Hematopoietic multipotent progenitor cell treated with erythropoietin and hydrocortisone succinate and interleukin-3 and kit ligand, for 15 days (in vitro differentiated cells): ENCODE measurements around the gene DOCK3.
"Not testable (repeated sequence)": the region's sequence is repeated elsewhere in the genome, so short reads cannot be mapped to it uniquely, and the experiment has no call there.

Experiments used
- DNase-seq: peaks from one replicate; pipeline ENCODE4 v3.0.0-alpha.2; 2015; ENCODE audit warnings: low spot score

Gene DOCK3

GRCh38 chr3:50982540-50983325, 308.0 kb downstream of the DOCK3 start:
- DNase-seq: no peak

DNA sequence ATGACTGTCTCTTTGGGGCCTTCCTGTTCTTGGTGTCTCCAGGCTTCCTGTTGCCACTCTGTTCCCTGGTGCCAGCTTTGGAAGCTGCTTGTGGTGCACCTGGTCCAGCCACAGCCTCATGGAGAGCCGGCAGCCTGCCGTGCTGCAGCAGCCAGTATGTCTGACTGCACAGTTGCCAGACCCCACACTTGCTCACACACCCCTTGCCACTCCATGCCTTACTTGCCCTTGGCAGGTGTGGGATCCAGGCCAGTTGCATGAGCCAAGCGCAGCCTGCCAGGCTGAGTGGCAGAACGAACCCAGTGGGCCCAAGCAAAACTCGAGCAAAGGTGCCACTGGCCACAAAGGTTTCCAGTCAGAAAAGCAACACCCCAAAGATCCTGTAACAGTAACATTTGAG, 309.2 kb downstream of the DOCK3 start:
- no peak for DNase-seq

GRCh38 chr3:50985893-50986292, 311.2 kb downstream of the DOCK3 start:
- no peak for DNase-seq

DNA sequence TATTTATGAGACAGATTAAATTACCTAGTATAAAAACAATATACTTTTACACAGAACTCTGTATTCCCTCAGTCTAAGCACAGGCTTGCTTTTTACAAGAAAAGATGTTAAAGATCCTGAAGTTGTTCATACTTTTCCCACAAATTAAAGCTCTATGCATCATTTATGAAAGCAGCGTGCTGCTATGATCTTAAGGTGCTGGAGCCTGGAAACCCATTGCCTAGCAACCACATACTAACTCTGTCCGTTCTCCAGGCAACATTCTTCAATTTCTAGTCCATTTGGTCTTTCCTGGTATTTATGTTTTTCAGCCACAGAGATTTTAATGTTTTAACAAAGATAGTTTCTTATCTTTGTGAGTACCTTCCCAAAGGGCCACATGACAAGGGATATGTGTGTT, 312.0 kb downstream of the DOCK3 start:
- no peak for DNase-seq

DNA sequence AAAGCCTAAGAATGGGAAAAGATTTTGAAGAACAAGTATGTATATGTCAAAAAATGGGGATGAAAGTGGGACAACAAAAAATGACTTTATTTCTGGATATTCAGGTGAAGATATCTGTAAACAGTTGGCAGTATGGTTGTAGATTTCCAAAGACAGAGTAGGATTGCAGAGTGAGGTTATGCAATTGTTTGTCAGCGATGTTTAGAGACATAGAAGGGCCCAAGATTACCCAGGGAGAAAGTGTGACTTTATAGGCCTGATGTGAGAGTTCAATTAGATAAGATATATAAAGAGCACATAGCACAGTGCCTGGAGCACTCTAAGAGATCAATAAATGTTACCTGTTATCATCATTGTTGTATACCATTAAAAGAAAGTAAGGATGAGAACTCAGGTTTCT, 319.8 kb downstream of the DOCK3 start:
- no peak for DNase-seq

GRCh38 chr3:50995085-50995824, 320.5 kb downstream of the DOCK3 start:
- no peak for DNase-seq

DNA sequence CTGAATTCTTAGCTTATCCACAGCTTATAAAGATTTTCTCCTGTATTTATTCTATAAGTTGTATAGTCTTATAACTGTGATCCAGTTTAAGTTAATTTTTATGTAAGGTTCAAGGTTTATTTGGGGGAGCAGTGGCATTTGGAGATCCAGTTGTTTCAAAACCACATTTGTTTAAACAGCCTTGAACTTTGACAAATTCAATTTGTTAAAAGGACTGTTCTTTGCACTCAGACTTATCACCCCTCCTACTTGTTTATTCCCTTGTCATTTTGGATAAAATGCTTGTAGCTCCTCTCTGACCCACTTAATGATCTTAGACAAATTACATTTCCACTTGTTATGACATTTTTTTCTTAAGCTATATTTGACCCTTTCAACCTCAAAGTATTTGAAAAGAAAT, 327.8 kb downstream of the DOCK3 start:
- DNase-seq: no peak

DNA sequence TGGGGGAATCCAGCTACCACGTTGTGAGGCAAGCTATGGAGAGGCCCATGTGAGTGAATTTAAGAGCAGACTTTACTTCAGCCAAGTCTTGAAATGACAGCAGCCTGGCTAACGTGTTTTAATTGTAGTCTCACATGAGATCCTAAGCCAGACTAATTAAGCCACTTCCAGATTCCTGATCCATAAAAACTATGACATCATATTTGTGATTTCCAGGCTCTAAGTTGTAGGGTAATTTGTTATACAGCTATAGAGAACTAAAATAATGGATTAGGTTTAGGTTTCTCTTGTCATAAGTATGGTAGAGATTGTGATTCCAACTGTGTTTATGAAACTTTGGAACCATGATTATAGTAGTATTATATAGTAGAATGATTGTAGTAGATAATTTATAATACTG, 329.5 kb downstream of the DOCK3 start:
- DNase-seq: no peak

DNA sequence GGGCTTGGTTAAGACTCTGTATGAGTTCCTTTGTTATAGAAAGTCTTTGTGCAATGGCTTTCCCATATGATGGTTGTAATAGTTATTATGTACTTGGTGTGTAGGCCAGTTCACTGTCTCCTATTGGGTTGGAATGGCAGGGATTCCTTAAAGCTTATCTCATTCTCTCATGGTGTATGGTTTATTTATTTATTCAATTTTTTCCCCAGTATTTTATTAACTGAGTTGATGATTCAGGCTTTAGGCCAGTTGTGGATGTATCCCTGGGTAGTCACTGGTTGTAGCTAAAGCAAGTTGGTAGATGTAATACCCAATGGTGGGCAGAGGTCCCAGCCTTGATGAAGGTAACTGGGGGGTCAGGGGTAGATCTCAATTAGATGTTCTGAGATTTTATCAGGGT, 349.4 kb downstream of the DOCK3 start:
- DNase-seq: no peak

GRCh38 chr3:51024765-51025632, 350.3 kb downstream of the DOCK3 start:
- no peak for DNase-seq

DNA sequence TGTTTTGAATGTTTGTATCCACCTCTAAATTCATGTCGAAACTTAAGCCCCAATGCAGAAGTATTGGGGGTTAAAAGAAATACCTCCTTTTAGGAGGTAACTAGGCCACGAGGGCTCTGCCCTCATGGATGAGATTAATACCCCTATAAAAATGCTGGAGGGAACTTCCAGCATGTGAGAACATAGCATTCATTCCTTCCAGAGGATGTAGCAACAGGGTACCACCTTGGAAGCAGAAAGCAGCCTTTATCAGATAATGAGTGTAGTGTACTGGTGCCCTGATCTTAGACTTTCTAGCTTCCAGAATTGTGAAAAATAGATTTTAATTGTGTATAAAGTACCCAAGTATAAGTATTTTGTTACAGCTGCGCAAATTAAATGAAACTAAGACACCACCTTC, 356.9 kb downstream of the DOCK3 start:
- DNase-seq: no peak

GRCh38 chr3:51035630-51036029, 360.9 kb downstream of the DOCK3 start:
- no peak for DNase-seq

- no peak for DNase-seq
These were observed 370.3 kb downstream of the DOCK3 start for GRCh38 chr3:51044982-51045381.

DNA sequence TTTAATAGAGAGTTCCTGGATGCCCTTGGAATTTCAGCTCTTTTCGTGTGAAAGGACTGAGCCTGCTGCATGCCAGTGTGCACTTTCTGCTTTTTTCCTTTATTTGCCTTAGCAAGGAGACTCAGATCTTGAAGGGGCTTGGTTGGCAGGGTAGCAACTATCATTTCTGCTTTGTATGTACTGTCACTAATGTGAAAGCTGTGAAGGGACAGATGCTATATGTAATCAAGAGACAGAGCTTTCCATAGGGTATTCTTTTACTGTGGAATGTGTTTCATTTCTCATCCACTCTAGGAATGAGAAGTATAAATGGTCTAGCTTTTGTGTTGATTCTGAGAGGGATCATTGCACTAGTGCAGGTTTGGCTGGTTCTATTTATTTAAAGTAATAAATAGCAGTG, 377.8 kb downstream of the DOCK3 start:
- DNase-seq: no peak

GRCh38 chr3:51057121-51057520, 382.4 kb downstream of the DOCK3 start:
- no peak for DNase-seq

GRCh38 chr3:51063053-51063452, 388.3 kb downstream of the DOCK3 start:
- DNase-seq: no peak

GRCh38 chr3:51075221-51075775, 400.6 kb downstream of the DOCK3 start:
- DNase-seq: no peak

DNA sequence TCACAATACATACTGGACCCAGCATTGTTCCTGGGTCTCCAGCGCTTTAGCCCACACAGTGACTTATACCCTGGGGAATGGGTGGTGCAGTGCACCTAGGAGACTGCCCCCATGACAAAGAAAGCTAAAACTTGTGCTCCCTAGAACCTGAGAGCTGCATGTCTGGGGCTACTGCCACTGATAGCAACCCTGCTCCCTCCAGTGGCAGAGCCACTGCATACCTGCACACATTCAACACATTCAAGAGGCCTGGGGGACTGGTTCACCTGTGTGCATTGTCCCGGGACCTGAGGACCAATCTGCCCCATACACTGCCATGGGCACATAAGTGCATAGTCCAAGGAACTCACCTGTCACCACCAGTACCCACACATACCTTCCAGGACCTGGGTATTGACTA, 407.6 kb downstream of the DOCK3 start:
- DNase-seq: no peak

DNA sequence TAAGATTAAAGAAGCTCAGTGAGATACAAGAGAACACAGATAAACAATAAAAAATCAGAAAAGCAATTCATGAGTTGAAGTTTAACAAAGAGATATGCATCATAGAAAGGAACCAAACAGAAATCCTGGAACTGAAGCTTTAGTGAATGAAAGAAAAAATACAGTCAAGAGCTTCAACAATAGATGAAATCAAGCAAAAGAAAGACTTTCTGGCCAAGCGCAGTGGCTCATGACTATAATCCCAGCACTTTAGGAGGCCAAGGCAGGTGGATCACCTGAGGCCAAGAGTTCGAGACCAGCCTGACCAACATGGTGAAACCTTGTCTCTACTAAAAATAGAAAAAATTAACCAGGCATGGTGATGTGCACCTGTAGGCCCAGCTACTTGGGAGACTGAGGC, 408.8 kb downstream of the DOCK3 start:
- DNase-seq: no peak

DNA sequence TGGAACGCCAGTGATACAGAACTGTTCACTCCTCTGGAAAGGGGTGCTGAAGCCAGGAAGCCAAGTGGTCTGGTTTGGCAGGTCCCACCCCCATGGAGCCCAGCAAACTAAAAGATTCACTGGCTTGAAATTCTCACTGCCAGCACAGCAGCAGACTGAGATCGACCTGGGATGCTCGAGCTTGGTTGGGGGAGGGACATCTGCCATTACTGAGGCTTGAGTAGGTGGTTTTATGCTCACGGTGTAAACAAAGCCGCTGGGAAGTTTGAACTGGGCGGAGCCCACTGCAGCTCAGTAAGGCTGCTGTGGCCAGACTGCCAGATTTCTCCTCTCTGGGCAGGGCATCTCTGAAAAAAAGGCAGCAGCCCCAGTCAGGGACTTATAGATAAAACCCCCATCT, 417.4 kb downstream of the DOCK3 start:
- DNase-seq: not testable (repeated sequence)

GRCh38 chr3:51094838-51095237, 420.1 kb downstream of the DOCK3 start:
- DNase-seq: not testable (repeated sequence)

GRCh38 chr3:51099794-51100535, 425.2 kb downstream of the DOCK3 start:
- peak; percentile 9 for DNase-seq
